Measurements from ENCODE around the gene PARD3. TPM values are rescaled to one million over a fixed set of nuclear protein-coding genes. Genes with fewer than 3 reads are reported as not detected.

Gene PARD3
- total RNA-seq, 1 donor from 2014 or later: 97.8 TPM

DNA sequence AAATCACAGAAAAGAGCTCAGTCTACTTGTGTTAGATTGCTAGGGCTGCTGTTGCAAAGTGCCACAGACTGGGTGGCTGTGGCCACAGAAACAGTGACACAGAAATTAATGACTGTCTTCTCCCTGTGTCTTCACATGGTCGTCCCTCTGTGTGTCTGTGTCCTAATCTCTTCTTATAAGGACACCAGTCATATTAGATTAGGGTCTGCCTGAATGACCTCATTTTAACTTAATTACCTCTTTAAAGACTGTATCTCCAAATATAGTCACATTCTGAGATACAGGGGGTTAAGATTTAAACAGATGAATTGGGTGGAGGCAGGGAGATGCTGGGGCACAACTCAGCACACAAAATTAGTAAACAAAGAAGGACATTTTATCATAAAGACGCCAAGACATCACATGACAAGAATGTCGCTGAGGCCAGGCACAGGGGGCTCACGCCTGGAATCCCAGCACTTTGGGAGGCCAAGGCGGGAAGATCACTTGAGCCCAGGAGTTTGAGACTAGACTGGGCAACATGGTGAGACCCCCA is 23.3 kb upstream of the PARD3 start:
- DNase-seq (ENCODE audit: low read depth): no peak
- TF ChIP-seq, protein P1, sequence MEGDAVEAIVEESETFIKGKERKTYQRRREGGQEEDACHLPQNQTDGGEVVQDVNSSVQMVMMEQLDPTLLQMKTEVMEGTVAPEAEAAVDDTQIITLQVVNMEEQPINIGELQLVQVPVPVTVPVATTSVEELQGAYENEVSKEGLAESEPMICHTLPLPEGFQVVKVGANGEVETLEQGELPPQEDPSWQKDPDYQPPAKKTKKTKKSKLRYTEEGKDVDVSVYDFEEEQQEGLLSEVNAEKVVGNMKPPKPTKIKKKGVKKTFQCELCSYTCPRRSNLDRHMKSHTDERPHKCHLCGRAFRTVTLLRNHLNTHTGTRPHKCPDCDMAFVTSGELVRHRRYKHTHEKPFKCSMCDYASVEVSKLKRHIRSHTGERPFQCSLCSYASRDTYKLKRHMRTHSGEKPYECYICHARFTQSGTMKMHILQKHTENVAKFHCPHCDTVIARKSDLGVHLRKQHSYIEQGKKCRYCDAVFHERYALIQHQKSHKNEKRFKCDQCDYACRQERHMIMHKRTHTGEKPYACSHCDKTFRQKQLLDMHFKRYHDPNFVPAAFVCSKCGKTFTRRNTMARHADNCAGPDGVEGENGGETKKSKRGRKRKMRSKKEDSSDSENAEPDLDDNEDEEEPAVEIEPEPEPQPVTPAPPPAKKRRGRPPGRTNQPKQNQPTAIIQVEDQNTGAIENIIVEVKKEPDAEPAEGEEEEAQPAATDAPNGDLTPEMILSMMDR (conservative IDR thresholded peaks at IDR 0.05; ENCODE audit: low read depth, low read length): no peak
- H3K4me3 ChIP-seq (ENCODE audit: low read depth, low read length): no peak overlapping the region

DNA sequence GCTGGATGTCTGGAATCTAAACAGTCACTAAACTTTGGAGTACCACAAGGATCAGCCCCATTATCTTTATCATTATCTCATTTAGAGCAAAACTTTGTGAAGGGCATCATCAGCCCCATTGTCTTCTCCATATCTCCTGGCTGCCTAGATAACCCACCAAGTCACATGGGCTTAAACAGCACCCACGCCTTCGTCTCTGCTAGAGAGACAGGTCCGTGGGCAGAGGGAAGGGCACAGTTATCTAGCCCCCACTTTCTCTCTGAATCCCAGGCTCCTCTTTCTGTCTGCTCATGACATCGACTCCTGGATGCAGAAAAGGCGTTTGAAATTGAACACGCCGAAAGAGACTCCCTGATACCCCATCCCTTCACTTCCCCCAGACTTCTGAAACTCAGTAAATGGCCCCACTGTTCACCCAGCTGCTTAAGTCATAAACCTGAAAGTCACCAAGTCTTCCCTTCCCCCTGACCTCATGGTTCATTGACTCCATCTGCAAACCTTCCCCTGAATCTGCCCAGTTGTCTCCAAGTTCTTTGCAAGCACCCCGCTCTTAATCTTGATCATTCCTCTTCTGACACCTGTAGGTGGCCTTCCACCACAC is 20.9 kb upstream of the PARD3 start:
- TF ChIP-seq, protein P1 (conservative IDR thresholded peaks at IDR 0.05; ENCODE audit: low read depth, low read length): no peak
- no peak overlapping the region for H3K4me3 ChIP-seq (ENCODE audit: low read depth, low read length)
- no peak for DNase-seq (ENCODE audit: low read depth)

DNA sequence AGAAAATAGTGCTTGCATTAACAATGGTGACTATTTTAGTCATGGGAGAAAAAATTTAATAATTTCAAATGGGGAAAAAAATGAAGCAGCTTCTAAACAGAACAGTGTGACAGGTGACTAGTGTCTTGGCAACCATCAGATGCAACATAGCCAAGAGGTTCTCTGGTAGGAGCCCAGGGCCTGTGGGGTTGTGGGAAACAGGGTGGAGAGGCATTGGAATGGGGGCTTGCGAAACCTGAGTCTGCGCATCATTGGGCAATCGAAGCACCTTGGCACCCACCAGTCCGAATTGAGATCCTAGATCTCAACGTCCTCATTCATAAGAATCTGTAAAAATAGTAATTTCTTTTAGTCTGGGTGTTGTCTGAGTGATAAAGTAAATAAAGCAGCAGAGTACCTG is 19.2 kb upstream of the PARD3 start:
- H3K4me3 ChIP-seq (ENCODE audit: low read depth, low read length): no peak overlapping the region
- no peak for DNase-seq (ENCODE audit: low read depth)
- TF ChIP-seq, protein P1 (conservative IDR thresholded peaks at IDR 0.05; ENCODE audit: low read depth, low read length): no peak

DNA sequence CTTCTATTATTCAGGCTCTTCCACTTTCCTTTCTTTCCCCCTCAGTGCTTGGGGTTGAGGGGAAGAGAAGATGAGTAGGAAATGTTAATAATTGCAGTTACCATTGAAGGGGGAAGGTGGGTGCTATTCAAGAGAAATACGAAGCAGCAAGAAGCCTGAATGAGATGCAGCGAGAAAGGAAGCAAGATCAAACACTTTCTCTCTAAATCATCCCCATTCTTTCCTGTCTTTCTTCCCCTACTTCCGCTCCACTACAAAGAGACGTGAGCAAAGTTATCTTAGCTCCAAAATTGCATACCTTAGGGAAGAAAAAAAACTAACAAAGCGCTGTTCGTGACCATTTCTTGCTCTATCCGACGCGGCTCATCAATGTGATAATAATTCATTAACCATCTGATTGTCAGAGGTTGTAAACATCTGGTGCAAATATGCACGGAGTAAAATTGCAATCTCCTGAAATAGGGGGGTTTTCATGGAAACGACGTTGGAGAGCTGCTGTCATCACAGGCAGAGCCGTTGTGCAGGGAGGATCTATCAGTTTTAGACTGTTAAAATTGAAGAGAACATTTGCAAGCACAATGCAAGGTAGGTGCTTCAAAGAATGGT is 15.2 kb upstream of the PARD3 start:
- no peak overlapping the region for H3K4me3 ChIP-seq (ENCODE audit: low read depth, low read length)
- TF ChIP-seq, protein P1 (conservative IDR thresholded peaks at IDR 0.05; ENCODE audit: low read depth, low read length): no peak
- no peak for DNase-seq (ENCODE audit: low read depth)

DNA sequence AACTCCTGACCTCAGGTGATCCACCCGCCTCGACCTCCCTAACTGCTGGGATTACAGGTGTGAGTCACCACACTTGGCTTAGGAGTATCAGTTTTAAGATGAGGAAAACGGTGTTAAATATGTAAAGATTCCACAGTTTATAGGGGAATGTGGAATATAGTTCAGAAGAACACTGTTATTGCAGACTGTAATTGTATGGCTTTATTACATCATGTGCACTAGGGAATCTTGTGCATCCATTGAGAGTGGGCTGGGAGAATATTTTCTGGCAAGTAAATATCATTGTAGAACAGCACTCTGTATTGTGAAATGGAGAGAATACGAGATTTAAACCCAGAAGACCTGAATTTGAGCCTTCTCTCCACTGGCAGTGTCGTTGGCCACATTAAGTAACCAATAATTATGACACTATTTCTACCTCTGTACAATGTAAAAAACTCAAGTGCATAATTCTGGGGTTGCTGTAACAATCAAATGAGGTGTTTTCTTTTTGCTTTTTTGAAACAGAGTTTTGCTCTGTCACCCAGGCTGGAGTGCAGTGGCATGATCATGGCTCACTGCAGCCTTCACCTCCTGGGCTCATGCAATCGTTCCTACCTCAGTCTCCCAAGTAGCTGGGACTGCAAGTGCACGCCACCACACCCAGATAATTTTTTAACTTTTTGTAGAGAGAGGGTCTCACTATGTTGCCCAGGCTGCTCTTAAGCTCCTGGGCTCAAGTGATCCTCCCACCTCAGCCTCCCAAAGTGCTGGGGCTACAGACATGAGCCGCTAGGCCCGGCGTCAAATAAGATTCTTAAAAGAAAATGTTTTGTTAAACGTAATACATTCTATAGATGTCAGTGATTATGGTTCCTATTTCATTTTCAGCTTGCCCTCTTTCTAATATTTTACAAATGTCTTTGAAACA is 12.0 kb upstream of the PARD3 start:
- H3K4me3 ChIP-seq (ENCODE audit: low read depth, low read length): no peak overlapping the region
- no peak for DNase-seq (ENCODE audit: low read depth)
- TF ChIP-seq, protein P1 (conservative IDR thresholded peaks at IDR 0.05; ENCODE audit: low read depth, low read length): no peak

DNA sequence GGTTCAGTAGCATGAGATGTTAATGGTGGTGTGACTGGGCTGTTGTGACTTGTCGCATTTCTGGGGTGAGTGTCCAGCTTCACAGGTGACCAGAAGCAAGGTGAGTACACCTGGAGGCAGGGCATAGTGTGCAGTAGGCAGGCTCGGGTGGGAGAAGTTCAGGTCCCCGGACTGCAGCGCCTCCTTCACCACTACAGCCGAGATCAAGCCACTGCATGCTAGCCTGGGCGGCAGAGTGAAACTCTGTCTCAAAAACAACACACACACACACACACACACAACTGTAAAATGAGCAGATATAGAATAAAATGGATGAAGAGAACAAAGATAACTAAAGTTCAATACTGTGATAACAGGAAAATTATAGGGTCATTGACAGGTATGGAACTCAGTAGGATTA is 11.1 kb upstream of the PARD3 start:
- no peak for DNase-seq (ENCODE audit: low read depth)
- H3K4me3 ChIP-seq (ENCODE audit: low read depth, low read length): no peak overlapping the region
- TF ChIP-seq, protein P1 (conservative IDR thresholded peaks at IDR 0.05; ENCODE audit: low read depth, low read length): no peak
